ENCODE data around the gene CHST2.
"Not testable (repeated sequence)": the region's sequence is repeated elsewhere in the genome, so short reads cannot be mapped to it uniquely, and the experiment has no call there.

CHST2 gene, protein sequence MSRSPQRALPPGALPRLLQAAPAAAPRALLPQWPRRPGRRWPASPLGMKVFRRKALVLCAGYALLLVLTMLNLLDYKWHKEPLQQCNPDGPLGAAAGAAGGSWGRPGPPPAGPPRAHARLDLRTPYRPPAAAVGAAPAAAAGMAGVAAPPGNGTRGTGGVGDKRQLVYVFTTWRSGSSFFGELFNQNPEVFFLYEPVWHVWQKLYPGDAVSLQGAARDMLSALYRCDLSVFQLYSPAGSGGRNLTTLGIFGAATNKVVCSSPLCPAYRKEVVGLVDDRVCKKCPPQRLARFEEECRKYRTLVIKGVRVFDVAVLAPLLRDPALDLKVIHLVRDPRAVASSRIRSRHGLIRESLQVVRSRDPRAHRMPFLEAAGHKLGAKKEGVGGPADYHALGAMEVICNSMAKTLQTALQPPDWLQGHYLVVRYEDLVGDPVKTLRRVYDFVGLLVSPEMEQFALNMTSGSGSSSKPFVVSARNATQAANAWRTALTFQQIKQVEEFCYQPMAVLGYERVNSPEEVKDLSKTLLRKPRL

GRCh38 chr3:143119009-143119914 is at the start of gene CHST2:
TSS of gene CHST2 (plus strand) at chr3:143119771. CDS start at chr3:143120817, 1,046 bp downstream.
- peak within 1 kb of the TSS; percentile 88 for H3K4me3 ChIP-seq

GRCh38 chr3:143070977-143071551 is 48.5 kb upstream of the CHST2 start:
- no peak for DNase-seq (ENCODE audit: low spot score)
- TF ChIP-seq, protein P1, sequence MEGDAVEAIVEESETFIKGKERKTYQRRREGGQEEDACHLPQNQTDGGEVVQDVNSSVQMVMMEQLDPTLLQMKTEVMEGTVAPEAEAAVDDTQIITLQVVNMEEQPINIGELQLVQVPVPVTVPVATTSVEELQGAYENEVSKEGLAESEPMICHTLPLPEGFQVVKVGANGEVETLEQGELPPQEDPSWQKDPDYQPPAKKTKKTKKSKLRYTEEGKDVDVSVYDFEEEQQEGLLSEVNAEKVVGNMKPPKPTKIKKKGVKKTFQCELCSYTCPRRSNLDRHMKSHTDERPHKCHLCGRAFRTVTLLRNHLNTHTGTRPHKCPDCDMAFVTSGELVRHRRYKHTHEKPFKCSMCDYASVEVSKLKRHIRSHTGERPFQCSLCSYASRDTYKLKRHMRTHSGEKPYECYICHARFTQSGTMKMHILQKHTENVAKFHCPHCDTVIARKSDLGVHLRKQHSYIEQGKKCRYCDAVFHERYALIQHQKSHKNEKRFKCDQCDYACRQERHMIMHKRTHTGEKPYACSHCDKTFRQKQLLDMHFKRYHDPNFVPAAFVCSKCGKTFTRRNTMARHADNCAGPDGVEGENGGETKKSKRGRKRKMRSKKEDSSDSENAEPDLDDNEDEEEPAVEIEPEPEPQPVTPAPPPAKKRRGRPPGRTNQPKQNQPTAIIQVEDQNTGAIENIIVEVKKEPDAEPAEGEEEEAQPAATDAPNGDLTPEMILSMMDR (IDR thresholded peaks at IDR 0.05), result no peak
- Histone ChIP-seq H3K27ac (no peak overlapping the region), H3K4me3 (no peak overlapping the region)

More at GRCh38 chr3:143119009-143119914, at the start of gene CHST2:
- no peak for DNase-seq (ENCODE audit: low spot score)
- peak within 1 kb of the TSS in 1 of 2 donors; percentile 64 for H3K27ac ChIP-seq
- TF ChIP-seq, protein P1 (IDR thresholded peaks at IDR 0.05), result no peak

GRCh38 chr3:143071776-143072175 is 47.8 kb upstream of the CHST2 start:
- DNase-seq (ENCODE audit: low spot score), result no peak
- no peak overlapping the region for H3K27ac ChIP-seq
- TF ChIP-seq, protein P1 (IDR thresholded peaks at IDR 0.05), result no peak
- no peak overlapping the region for H3K4me3 ChIP-seq

DNA sequence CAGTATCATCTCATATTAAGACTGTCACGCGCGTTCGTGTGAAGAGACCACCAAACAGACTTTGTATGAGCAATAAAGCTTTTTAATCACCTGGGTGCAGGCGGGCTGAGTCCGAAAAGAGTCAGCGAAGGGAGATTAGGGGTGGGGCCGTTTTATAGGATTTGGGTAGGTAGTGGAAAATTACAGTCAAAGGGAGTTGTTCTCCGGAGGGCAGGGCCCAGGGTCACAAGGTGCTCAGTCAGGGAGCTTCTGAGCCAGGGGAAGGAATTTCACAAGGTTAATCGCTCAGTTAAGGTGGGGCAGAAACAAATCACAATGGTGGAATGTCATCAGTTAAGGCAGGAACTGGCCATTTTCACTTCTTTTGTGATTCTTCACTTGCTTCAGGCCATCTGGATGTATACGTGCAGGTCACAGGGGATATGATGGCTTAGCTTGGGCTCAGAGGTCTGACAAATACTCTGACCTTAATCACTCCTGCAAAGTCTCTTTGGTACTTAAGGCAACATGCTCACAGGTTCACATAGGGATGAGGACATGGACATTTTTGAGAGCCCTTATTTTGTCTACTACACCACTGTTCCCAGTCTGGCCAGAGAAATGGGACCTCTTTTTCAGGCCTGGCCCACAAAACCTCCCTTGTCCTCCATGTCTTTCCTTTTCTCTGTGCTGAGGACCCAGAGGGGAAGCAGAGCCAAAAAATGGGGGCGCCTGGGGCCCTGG is 47.1 kb upstream of the CHST2 start:
- not testable (repeated sequence) for H3K27ac ChIP-seq; DNase-seq (ENCODE audit: low spot score); H3K4me3 ChIP-seq

- not testable (repeated sequence) for DNase-seq (ENCODE audit: low spot score); H3K4me3 ChIP-seq; H3K27ac ChIP-seq
Measured at GRCh38 chr3:143073541-143073940, 46.0 kb upstream of the CHST2 start.

DNA sequence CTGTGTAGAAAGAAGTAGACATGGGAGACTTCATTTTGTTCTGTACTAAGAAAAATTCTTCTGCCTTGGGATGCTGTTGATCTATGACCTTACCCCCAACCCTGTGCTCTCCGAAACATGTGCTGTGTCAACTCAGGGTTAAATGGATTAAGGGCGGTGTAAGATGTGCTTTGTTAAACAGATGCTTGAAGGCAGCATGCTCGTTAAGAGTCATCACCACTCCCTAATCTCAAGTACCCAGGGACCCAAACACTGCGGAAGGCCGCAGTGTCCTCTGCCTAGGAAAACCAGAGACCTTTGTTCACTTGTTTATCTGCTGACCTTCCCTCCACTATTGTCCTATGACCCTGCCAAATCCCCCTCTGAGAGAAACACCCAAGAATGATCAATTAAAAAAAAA is 45.6 kb upstream of the CHST2 start:
- not testable (repeated sequence) for DNase-seq (ENCODE audit: low spot score); H3K4me3 ChIP-seq; H3K27ac ChIP-seq

DNA sequence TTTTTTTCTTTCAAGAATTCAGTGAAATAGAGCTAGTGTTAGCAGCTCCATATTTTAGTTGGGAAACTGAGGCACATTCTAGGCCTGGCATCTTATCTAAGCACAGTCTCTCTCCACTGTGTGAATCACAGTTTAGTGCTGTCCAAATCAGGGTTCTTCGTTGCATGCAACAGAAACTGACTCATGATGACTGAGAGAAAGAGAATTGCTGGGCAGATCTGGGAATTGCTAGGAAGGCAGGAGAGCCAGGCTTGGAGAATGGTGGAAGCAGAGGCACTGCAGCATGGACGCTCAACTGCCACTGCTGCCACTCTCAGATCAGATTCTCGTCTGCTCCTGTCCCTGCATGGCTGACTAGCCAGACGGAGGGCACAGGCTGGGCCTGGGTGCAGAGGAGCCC is 40.7 kb upstream of the CHST2 start:
- TF ChIP-seq, protein P1 (IDR thresholded peaks at IDR 0.05), result no peak
- no peak for DNase-seq (ENCODE audit: low spot score)
- no peak overlapping the region for H3K27ac ChIP-seq
- no peak overlapping the region for H3K4me3 ChIP-seq

- DNase-seq (ENCODE audit: low spot score), result no peak
- TF ChIP-seq, protein P1 (IDR thresholded peaks at IDR 0.05), result no peak
- H3K4me3 ChIP-seq, result no peak overlapping the region
- no peak overlapping the region for H3K27ac ChIP-seq
Measured at GRCh38 chr3:143080196-143080595, 39.4 kb upstream of the CHST2 start.
